Neural cell (in vitro differentiated cells): ENCODE data around the gene CCDC9B.

Source experiments
- EP300 ChIP-seq: fragments of 450-650 bp; conservative IDR thresholded peaks from 2 replicates; pipeline ENCODE4 v1.6.1; 2014; ENCODE audit warnings: antibody characterized with exemption, mild to moderate bottlenecking, moderate library complexity; ENCODE audit not compliant: poor library complexity, severe bottlenecking
- EZH2 ChIP-seq: fragments of 200-600, 300-800 bp; shearing (Covaris generic), sonication (generic); IDR thresholded peaks from 2 replicates; pipeline ENCODE4 v1.6.1; 2014; ENCODE audit warnings: antibody characterized with exemption, low read length, borderline replicate concordance, mild to moderate bottlenecking; ENCODE audit not compliant: insufficient read depth, poor library complexity, severe bottlenecking
- SMC3 ChIP-seq: fragments of 450-650 bp; conservative IDR thresholded peaks from 2 replicates; pipeline ENCODE4 v1.6.1; 2014; ENCODE audit warnings: antibody characterized with exemption, mild to moderate bottlenecking, moderate library complexity; ENCODE audit not compliant: poor library complexity
- TF ChIP-seq, protein P1 (sequence below): fragments of 450-650 bp; IDR thresholded peaks from 2 replicates; pipeline ENCODE4 v1.5.1; 2014; ENCODE audit warnings: antibody characterized with exemption, mild to moderate bottlenecking, moderate library complexity; ENCODE audit not compliant: poor library complexity, severe bottlenecking
- TF ChIP-seq, protein P2 (sequence below): IDR thresholded peaks from 2 replicates; pipeline ENCODE4 v1.6.1; 2012; ENCODE audit warnings: borderline replicate concordance

DNA sequence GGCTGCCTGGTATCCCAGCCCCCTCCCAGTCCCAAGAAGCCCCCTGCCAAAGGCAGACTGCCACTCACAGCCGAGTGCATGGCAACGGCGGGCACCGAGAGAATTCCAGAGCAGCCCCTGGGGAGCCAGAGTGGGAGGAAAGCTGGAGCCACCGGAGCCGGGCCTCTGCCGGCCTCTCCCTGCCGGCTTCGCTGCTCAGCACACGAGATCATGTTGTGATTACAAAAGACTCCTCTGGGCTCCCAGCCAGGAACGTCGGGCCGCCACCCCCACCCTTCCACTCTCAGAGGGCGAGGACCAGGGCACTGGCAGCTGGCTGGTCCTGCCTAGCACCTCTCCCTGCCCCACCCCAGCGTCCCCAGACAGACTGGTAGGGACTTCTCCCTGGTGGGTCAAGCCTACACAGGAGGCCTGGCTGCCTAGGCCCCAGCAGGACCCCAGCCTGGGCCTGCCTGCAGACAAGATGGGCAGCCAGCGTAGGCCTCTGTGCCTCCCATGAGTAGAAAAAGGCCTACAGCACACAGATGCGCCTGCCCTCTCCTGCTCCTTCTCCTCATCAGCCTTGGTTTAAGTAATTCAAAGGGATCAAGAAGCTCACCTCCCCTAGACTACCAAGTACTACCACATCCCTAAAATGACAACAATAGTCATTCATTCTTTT, at the start of gene CCDC9B:
- TF ChIP-seq EZH2 = no peak
- TF ChIP-seq SMC3 = no peak
- TF ChIP-seq, protein P1, sequence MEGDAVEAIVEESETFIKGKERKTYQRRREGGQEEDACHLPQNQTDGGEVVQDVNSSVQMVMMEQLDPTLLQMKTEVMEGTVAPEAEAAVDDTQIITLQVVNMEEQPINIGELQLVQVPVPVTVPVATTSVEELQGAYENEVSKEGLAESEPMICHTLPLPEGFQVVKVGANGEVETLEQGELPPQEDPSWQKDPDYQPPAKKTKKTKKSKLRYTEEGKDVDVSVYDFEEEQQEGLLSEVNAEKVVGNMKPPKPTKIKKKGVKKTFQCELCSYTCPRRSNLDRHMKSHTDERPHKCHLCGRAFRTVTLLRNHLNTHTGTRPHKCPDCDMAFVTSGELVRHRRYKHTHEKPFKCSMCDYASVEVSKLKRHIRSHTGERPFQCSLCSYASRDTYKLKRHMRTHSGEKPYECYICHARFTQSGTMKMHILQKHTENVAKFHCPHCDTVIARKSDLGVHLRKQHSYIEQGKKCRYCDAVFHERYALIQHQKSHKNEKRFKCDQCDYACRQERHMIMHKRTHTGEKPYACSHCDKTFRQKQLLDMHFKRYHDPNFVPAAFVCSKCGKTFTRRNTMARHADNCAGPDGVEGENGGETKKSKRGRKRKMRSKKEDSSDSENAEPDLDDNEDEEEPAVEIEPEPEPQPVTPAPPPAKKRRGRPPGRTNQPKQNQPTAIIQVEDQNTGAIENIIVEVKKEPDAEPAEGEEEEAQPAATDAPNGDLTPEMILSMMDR = no peak
- TF ChIP-seq, protein P2, sequence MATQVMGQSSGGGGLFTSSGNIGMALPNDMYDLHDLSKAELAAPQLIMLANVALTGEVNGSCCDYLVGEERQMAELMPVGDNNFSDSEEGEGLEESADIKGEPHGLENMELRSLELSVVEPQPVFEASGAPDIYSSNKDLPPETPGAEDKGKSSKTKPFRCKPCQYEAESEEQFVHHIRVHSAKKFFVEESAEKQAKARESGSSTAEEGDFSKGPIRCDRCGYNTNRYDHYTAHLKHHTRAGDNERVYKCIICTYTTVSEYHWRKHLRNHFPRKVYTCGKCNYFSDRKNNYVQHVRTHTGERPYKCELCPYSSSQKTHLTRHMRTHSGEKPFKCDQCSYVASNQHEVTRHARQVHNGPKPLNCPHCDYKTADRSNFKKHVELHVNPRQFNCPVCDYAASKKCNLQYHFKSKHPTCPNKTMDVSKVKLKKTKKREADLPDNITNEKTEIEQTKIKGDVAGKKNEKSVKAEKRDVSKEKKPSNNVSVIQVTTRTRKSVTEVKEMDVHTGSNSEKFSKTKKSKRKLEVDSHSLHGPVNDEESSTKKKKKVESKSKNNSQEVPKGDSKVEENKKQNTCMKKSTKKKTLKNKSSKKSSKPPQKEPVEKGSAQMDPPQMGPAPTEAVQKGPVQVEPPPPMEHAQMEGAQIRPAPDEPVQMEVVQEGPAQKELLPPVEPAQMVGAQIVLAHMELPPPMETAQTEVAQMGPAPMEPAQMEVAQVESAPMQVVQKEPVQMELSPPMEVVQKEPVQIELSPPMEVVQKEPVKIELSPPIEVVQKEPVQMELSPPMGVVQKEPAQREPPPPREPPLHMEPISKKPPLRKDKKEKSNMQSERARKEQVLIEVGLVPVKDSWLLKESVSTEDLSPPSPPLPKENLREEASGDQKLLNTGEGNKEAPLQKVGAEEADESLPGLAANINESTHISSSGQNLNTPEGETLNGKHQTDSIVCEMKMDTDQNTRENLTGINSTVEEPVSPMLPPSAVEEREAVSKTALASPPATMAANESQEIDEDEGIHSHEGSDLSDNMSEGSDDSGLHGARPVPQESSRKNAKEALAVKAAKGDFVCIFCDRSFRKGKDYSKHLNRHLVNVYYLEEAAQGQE = no peak
- TF ChIP-seq EP300 = no peak
